Mesenchymal stem cell (in vitro differentiated cells and primary cell): ENCODE measurements around the gene C1QTNF8.

ENCODE experiments used
- DNase-seq: peaks from one replicate; pipeline ENCODE4 v3.0.0-alpha.2; 2013
- H2AFZ ChIP-seq: one replicate; pipeline ENCODE4 v1.6.1; 2013; ENCODE audit warnings: low read depth, mild to moderate bottlenecking, control low read depth, inconsistent platforms, low read length, moderate library complexity
- H2AK5ac ChIP-seq: 2 replicates; pipeline ENCODE4 v1.6.1; 2013; ENCODE audit warnings: low read length, moderate library complexity, mild to moderate bottlenecking, inconsistent platforms; ENCODE audit not compliant: severe bottlenecking
- H2BK120ac ChIP-seq: one replicate; pipeline ENCODE4 v1.6.1; 2013; ENCODE audit warnings: low read depth, mild to moderate bottlenecking, inconsistent platforms, low read length, moderate library complexity
- H2BK12ac ChIP-seq, 2 experiments: one replicate each; pipeline ENCODE4 v1.6.1; 2013; ENCODE audit warnings: inconsistent platforms in 2 of 2, low read length in 2 of 2, mild to moderate bottlenecking in 2 of 2, moderate library complexity in 2 of 2, control low read depth in 1 of 2
- H2BK15ac ChIP-seq: one replicate; pipeline ENCODE4 v1.6.1; 2013; ENCODE audit warnings: mild to moderate bottlenecking, low read depth, inconsistent platforms; ENCODE audit not compliant: poor library complexity, severe bottlenecking
- H2BK5ac ChIP-seq: 2 replicates; pipeline ENCODE4 v1.6.1; 2013; ENCODE audit warnings: low read depth, mild to moderate bottlenecking, low read length, control low read depth, inconsistent platforms; ENCODE audit not compliant: poor library complexity, severe bottlenecking
- H3K14ac ChIP-seq, 2 experiments: one replicate each; pipeline ENCODE4 v1.6.1; 2013; ENCODE audit warnings: inconsistent platforms in 2 of 2, low read length in 2 of 2, control low read depth in 1 of 2, mild to moderate bottlenecking in 1 of 2, moderate library complexity in 1 of 2
- H3K18ac ChIP-seq, 2 experiments: one replicate each; pipeline ENCODE4 v1.6.1; 2013; ENCODE audit warnings: inconsistent platforms in 2 of 2, low read length in 2 of 2, control low read depth in 1 of 2, low read depth in 1 of 2, mild to moderate bottlenecking in 1 of 2
- H3K23ac ChIP-seq, 2 experiments: one replicate each; pipeline ENCODE4 v1.6.1; 2013; ENCODE audit warnings: inconsistent platforms in 2 of 2, low read length in 2 of 2, mild to moderate bottlenecking in 2 of 2, moderate library complexity in 2 of 2, control low read depth in 1 of 2
- H3K27ac ChIP-seq: 2 replicates; pipeline ENCODE4 v1.5.1; 2013; ENCODE audit warnings: mild to moderate bottlenecking, moderate library complexity, low read length, control low read depth, inconsistent platforms; ENCODE audit not compliant: poor library complexity, severe bottlenecking
- H3K27me3 ChIP-seq, 2 experiments: 2 replicates each; pipeline versions ENCODE4 v1.6.1 to v1.7.0; 2013; ENCODE audit warnings: low read length in 2 of 2, mild to moderate bottlenecking in 2 of 2, moderate library complexity in 2 of 2, control low read depth in 1 of 2, inconsistent platforms in 1 of 2; ENCODE audit not compliant: control insufficient read depth in 1 of 2, insufficient read depth in 1 of 2
- H3K36me3 ChIP-seq, 2 experiments: 2 replicates each; pipeline versions ENCODE4 v1.6.1 to v1.7.0; 2013; ENCODE audit warnings: low read length in 2 of 2, control low read depth in 1 of 2, inconsistent platforms in 1 of 2, low read depth in 1 of 2, mild to moderate bottlenecking in 1 of 2; ENCODE audit not compliant: insufficient read depth in 2 of 2, control insufficient read depth in 1 of 2
- H3K4ac ChIP-seq, 2 experiments: one replicate each; pipeline ENCODE4 v1.6.1; 2013; ENCODE audit warnings: inconsistent platforms in 2 of 2, low read length in 2 of 2, mild to moderate bottlenecking in 2 of 2, moderate library complexity in 2 of 2, control low read depth in 1 of 2, low read depth in 1 of 2
- H3K4me1 ChIP-seq: 2 replicates; pipeline ENCODE4 v1.6.1; 2013; ENCODE audit warnings: low read depth, low read length, control low read depth; ENCODE audit not compliant: control insufficient read depth, insufficient read depth
- H3K4me2 ChIP-seq: 2 replicates; pipeline ENCODE4 v1.6.1; 2013; ENCODE audit warnings: low read length, mild to moderate bottlenecking, inconsistent platforms; ENCODE audit not compliant: poor library complexity, severe bottlenecking
- H3K4me3 ChIP-seq, 2 experiments: 2 replicates each; pipeline versions ENCODE4 v1.5.1 to v1.7.0; 2013; ENCODE audit warnings: low read length in 2 of 2, mild to moderate bottlenecking in 2 of 2, control low read depth in 1 of 2, low read depth in 1 of 2; ENCODE audit not compliant: insufficient read depth in 1 of 2
- H3K79me1 ChIP-seq: replicated peaks from 2 replicates; pipeline ENCODE4 v1.6.1; 2013; ENCODE audit warnings: mild to moderate bottlenecking, control low read depth, low read length, inconsistent platforms; ENCODE audit not compliant: poor library complexity, severe bottlenecking
- H3K9ac ChIP-seq: 2 replicates; pipeline ENCODE4 v1.7.0; 2013; ENCODE audit warnings: mild to moderate bottlenecking, low read length, moderate library complexity
- H3K9me3 ChIP-seq: 2 replicates; pipeline ENCODE4 v1.7.0; 2013; ENCODE audit warnings: mild to moderate bottlenecking, low read length; ENCODE audit not compliant: control insufficient read depth
- H4K8ac ChIP-seq: one replicate; pipeline ENCODE4 v1.6.1; 2013; ENCODE audit warnings: inconsistent platforms, mild to moderate bottlenecking, low read length, moderate library complexity
- H4K91ac ChIP-seq: one replicate; pipeline ENCODE4 v1.6.1; 2013; ENCODE audit warnings: mild to moderate bottlenecking, low read length, inconsistent platforms
- WGBS: methylation state at CpG from one replicate; pipeline ENCODE4 v1.1.7; 2013; ENCODE audit warnings: mixed read lengths; 5-methylcytosine and 5-hydroxymethylcytosine counted together

C1QTNF8 gene

DNA sequence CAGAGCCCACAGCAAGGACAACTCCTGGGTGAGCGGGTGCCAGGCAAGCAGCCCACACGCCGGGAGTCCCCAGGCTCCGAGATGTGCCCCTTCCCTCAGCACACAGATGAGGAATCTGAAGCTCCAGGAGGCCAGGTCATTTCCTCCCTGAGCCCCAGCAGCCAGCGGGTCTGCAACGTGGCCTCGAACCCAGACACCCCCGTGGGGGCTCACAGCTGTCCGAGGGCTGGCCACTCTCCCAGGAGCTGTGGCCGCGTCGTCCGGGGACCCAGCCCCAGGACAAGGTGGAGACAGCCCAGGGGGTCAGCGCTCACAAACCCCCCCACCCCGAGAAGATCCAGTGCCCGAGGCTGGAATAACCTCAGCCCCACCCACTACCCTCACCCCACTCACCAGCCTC is 17.4 kb upstream of the C1QTNF8 start:
- WGBS, result 78% methylated on average over 7 of the region's 16 CpGs
- DNase-seq, result no peak
- Histone ChIP-seq H3K4me1 (peaks cover 7% of the 10 kb centered on the region), H3K4me2 (no peak overlapping the region), H3K9ac (no peak overlapping the region), H3K4me3 (no peak overlapping the region), H4K91ac (no peak overlapping the region), H2BK5ac (no peak overlapping the region), H3K9me3 (peaks cover 3% of the 10 kb centered on the region), H2BK15ac (no peak overlapping the region), H3K18ac (no peak overlapping the region), H2BK120ac (no peak overlapping the region), H3K4ac (no peak overlapping the region), H3K27ac (no peak overlapping the region), H2BK12ac (no peak overlapping the region), H3K27me3 (peaks cover 25 to 73% of the 10 kb centered on the region in 2 experiments), H2AK5ac (no peak overlapping the region), H4K8ac (no peak overlapping the region), H3K36me3 (no peaks in the 10 kb centered on the region), H3K23ac (no peak overlapping the region), H2AFZ (no peak overlapping the region), H3K14ac (no peak overlapping the region), H3K79me1 (no peaks in the 10 kb centered on the region)

DNA sequence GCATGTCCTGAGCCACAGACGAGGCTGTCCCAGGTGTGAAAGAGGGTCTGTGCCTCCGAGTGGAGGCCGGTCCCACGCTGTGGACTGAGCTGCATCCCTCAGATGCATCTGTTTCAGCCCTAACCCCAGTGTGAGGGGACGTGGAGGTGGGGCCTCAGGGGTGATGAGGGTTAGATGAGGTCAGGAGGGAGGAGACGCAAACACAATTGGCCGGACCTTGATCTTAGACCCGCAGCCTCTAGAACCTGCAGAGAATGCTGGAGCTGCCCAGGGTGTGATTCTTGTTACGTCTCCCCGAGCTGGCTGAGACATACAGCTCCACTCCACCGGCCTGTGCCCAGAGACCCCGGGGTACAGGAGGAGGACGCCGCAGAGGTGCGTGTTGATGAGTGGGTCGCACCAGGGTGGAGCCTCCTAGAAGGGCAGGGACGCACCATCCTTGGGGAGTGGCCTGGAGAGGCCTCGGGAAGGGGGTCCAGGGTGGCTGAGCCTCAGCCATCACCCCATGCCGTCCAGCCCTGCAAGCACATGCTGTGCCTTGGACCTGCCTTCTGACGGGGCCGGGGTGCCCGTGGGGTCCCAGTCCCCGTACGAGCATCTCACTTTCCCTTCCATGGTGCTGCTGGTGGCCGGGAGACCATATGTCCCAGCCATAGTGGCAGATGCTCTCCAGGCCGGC is 16.6 kb upstream of the C1QTNF8 start:
- Histone ChIP-seq H3K14ac (no peak overlapping the region), H2BK5ac (no peak overlapping the region), H2BK12ac (no peak overlapping the region), H3K23ac (no peak overlapping the region), H3K4me1 (peaks cover 7% of the 10 kb centered on the region), H4K91ac (no peak overlapping the region), H3K18ac (no peak overlapping the region), H4K8ac (no peak overlapping the region), H2AK5ac (no peak overlapping the region), H3K27me3 (peaks cover 29 to 77% of the 10 kb centered on the region in 2 experiments), H3K27ac (no peak overlapping the region), H2BK120ac (no peak overlapping the region), H2AFZ (no peak overlapping the region), H3K79me1 (no peaks in the 10 kb centered on the region), H3K4ac (no peak overlapping the region), H3K9me3 (peaks cover 3% of the 10 kb centered on the region), H2BK15ac (no peak overlapping the region), H3K36me3 (no peaks in the 10 kb centered on the region), H3K4me2 (no peak overlapping the region), H3K9ac (no peak overlapping the region), H3K4me3 (no peak overlapping the region)
- no peak for DNase-seq
- 86% methylated on average over 26 of the region's 26 CpGs for WGBS

DNA sequence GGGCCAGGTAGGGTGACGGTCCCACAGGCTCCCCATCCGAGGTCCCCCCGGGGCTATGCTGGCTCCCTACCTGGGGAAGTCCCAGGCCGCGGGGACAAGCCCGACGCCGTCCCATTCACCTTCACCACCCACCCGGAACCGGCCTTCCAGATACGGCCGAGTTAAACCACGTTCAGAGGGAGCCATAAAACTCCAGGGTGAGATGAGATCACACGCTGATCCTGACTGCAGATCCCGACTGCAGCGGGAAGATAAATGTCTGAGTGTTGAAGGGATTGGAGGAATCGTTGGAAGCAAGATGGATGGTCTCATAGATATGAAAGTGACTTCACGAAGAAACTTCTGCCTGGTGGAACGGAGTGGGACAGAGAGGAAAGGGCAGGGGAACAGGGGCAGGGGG is 13.6 kb upstream of the C1QTNF8 start:
- H3K4me2 ChIP-seq, result no peak overlapping the region
- H3K27me3 ChIP-seq, result peaks cover 34 to 82% of the 10 kb centered on the region in 2 experiments
- no peak overlapping the region for H3K9ac ChIP-seq
- H3K79me1 ChIP-seq, result no peaks in the 10 kb centered on the region
- no peak overlapping the region for H2BK15ac ChIP-seq
- H2AK5ac ChIP-seq, result no peak overlapping the region
- DNase-seq, result no peak
- H2BK120ac ChIP-seq, result no peak overlapping the region
- no peak overlapping the region for H2BK12ac ChIP-seq
- no peak overlapping the region for H2BK5ac ChIP-seq
- no peak overlapping the region for H3K27ac ChIP-seq
- peaks cover 3% of the 10 kb centered on the region for H3K9me3 ChIP-seq
- H3K14ac ChIP-seq, result no peak overlapping the region
- H3K36me3 ChIP-seq, result no peaks in the 10 kb centered on the region
- no peak overlapping the region for H3K18ac ChIP-seq
- no peak overlapping the region for H3K4me3 ChIP-seq
- H4K91ac ChIP-seq, result no peak overlapping the region
- peaks cover 8% of the 10 kb centered on the region for H3K4me1 ChIP-seq
- 58% methylated on average over 19 of the region's 19 CpGs for WGBS
- no peak overlapping the region for H3K23ac ChIP-seq
- H4K8ac ChIP-seq, result no peak overlapping the region
- H3K4ac ChIP-seq, result no peak overlapping the region
- no peak overlapping the region for H2AFZ ChIP-seq

DNA sequence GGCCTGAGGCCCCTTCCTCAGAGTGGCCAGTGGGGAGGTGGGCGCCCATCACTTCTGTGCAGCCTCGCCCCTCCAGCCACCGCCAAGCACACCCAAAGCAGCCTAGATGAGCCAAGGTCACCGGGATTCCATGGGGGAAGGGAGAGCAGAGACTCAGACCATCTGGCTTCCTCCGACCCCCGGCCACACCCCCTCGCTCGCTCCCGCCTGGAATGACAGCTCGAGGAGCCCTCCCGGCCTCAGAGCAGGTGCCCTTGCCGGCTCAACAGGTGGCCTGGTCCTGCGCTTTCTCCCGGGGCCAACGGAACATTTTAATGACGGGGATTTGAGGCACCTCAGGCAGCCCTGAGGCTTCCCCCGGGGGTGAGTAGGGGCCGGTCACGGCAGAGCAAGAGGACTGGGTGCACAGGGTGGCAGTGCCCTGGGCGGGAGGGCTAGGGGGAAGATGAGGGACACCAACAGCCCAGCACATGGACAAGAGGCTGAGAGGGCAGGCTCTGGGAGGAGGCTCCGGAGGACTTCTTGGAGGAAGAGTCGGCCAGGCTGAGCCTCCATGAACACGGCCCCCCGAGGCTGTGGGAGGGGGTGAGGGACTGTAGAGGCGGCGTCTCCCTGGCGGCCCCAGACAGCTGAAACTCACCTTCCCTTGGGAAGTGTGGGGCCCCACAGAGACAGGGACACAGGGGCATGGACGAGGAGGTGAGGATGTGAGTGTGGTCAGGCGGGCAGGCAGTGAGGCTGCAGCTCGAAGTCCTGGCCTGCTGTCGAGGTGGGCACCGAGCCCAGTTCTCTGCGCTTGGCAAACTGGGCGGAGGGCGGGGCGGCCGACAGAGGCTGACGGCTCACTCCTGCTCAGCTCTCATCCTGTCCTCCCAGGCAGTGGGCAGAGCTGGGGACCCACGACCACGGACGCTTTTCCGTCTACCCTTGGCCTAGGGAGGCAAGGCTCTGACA is 12.5 kb upstream of the C1QTNF8 start:
- Histone ChIP-seq H2BK120ac (no peak overlapping the region), H3K79me1 (no peaks in the 10 kb centered on the region), H3K9me3 (peaks cover 3% of the 10 kb centered on the region), H3K4me2 (no peak overlapping the region), H3K4me3 (no peak overlapping the region), H3K14ac (no peak overlapping the region), H3K4ac (no peak overlapping the region), H3K9ac (no peak overlapping the region), H4K8ac (no peak overlapping the region), H3K36me3 (no peaks in the 10 kb centered on the region), H2AK5ac (no peak overlapping the region), H3K4me1 (peaks cover 8% of the 10 kb centered on the region), H3K27ac (no peak overlapping the region), H3K18ac (no peak overlapping the region), H3K23ac (no peak overlapping the region), H2BK12ac (no peak overlapping the region), H2BK5ac (no peak overlapping the region), H4K91ac (no peak overlapping the region), H2AFZ (no peak overlapping the region), H2BK15ac (no peak overlapping the region), H3K27me3 (peaks cover 44 to 86% of the 10 kb centered on the region in 2 experiments)
- no peak for DNase-seq
- 69% methylated on average over 42 of the region's 42 CpGs for WGBS
